OCI-LY3 (cell line): ENCODE results near the gene TRAF3.

Experiments used
- EZH2phosphoT487 ChIP-seq: fragments of 200-600 bp; shearing (Covaris generic); IDR thresholded peaks from 2 replicates; pipeline ENCODE4 v1.6.1; 2018; ENCODE audit warnings: antibody characterized with exemption, mixed run types, low read depth
- TF ChIP-seq, protein P1 (sequence below): fragments of 200-600, 300-600 bp; sonication (generic); IDR thresholded peaks from 2 replicates; pipeline ENCODE4 v1.5.1; 2014; ENCODE audit warnings: antibody characterized with exemption, low read length, low read depth

GRCh38 chr14:102848830-102849525, 71.7 kb downstream of the TRAF3 start:
- TF ChIP-seq, protein P1, sequence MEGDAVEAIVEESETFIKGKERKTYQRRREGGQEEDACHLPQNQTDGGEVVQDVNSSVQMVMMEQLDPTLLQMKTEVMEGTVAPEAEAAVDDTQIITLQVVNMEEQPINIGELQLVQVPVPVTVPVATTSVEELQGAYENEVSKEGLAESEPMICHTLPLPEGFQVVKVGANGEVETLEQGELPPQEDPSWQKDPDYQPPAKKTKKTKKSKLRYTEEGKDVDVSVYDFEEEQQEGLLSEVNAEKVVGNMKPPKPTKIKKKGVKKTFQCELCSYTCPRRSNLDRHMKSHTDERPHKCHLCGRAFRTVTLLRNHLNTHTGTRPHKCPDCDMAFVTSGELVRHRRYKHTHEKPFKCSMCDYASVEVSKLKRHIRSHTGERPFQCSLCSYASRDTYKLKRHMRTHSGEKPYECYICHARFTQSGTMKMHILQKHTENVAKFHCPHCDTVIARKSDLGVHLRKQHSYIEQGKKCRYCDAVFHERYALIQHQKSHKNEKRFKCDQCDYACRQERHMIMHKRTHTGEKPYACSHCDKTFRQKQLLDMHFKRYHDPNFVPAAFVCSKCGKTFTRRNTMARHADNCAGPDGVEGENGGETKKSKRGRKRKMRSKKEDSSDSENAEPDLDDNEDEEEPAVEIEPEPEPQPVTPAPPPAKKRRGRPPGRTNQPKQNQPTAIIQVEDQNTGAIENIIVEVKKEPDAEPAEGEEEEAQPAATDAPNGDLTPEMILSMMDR, result no peak
- TF ChIP-seq EZH2phosphoT487, result no peak
